ENCODE data around the gene FIS1.

The FIS1 gene

GRCh38 chr7:101241443-101242349, 3.2 kb downstream of the FIS1 start:
- peaks cover 34% of the 10 kb centered on the region for H3K4me1 Mint-ChIP-seq (ENCODE audit: low read depth)
- no peak for DNase-seq
- H3K27ac Mint-ChIP-seq = no peak overlapping the region
- no peak overlapping the region for H3K4me3 Mint-ChIP-seq
- no peaks in the 10 kb centered on the region for H3K27me3 Mint-ChIP-seq
- H3K9me3 Mint-ChIP-seq = no peaks in the 10 kb centered on the region
- H3K36me3 Mint-ChIP-seq (ENCODE audit: low read depth) = peaks cover 81% of the 10 kb centered on the region

GRCh38 chr7:101241015-101241363, 3.9 kb downstream of the FIS1 start:
- Mint-ChIP-seq H3K4me3 (no peak overlapping the region), H3K9me3 (no peaks in the 10 kb centered on the region), H3K36me3 (ENCODE audit: low read depth) (peaks cover 84% of the 10 kb centered on the region), H3K27ac (no peak overlapping the region), H3K4me1 (ENCODE audit: low read depth) (peaks cover 32% of the 10 kb centered on the region), H3K27me3 (no peaks in the 10 kb centered on the region)
- DNase-seq = no peak

- DNase-seq = no peak
- Mint-ChIP-seq H3K36me3 (ENCODE audit: low read depth) (peaks cover 79% of the 10 kb centered on the region), H3K4me1 (ENCODE audit: low read depth) (peaks cover 26% of the 10 kb centered on the region), H3K4me3 (no peak overlapping the region), H3K9me3 (no peaks in the 10 kb centered on the region), H3K27ac (no peak overlapping the region), H3K27me3 (no peaks in the 10 kb centered on the region)
These were observed 4.5 kb downstream of the FIS1 start for GRCh38 chr7:101240226-101241014.

GRCh38 chr7:101239951-101240220, 5.0 kb downstream of the FIS1 start:
- DNase-seq = no peak
- H3K4me1 Mint-ChIP-seq (ENCODE audit: low read depth) = peaks cover 21% of the 10 kb centered on the region
- H3K27me3 Mint-ChIP-seq = no peaks in the 10 kb centered on the region
- H3K27ac Mint-ChIP-seq = no peak overlapping the region
- no peaks in the 10 kb centered on the region for H3K9me3 Mint-ChIP-seq
- peaks cover 73% of the 10 kb centered on the region for H3K36me3 Mint-ChIP-seq (ENCODE audit: low read depth)
- no peak overlapping the region for H3K4me3 Mint-ChIP-seq

GRCh38 chr7:101239191-101239950, 5.5 kb downstream of the FIS1 start:
- Mint-ChIP-seq H3K27ac (no peak overlapping the region), H3K9me3 (no peaks in the 10 kb centered on the region)

GRCh38 chr7:101238226-101239182, 6.4 kb downstream of the FIS1 start:
- peaks cover 15% of the 10 kb centered on the region for H3K4me1 Mint-ChIP-seq (ENCODE audit: low read depth)
- H3K4me3 Mint-ChIP-seq = no peak overlapping the region
- H3K27ac Mint-ChIP-seq = peak overlapping the region; percentile 38

More at GRCh38 chr7:101239191-101239950, 5.5 kb downstream of the FIS1 start:
- Mint-ChIP-seq H3K4me3 (no peak overlapping the region), H3K27me3 (no peaks in the 10 kb centered on the region), H3K4me1 (ENCODE audit: low read depth) (peaks cover 21% of the 10 kb centered on the region), H3K36me3 (ENCODE audit: low read depth) (peaks cover 69% of the 10 kb centered on the region)
- no peak for DNase-seq

GRCh38 chr7:101237206-101238067, 7.4 kb downstream of the FIS1 start, which contains the start of gene CLDN15:
CLDN15 (minus strand) TSS chr7:101237802; CDS start chr7:101237581, 221 bp downstream.
- Mint-ChIP-seq H3K36me3 (ENCODE audit: low read depth) (peaks cover 54% of the 10 kb centered on the region), H3K4me3 (no peak within 1 kb of the TSS), H3K27ac (peak within 1 kb of the TSS; percentile 38), H3K9me3 (no peaks in the 10 kb centered on the region), H3K27me3 (no peaks in the 10 kb centered on the region), H3K4me1 (ENCODE audit: low read depth) (peaks cover 6% of the 10 kb centered on the region)
- no peak for DNase-seq

More at GRCh38 chr7:101238226-101239182, 6.4 kb downstream of the FIS1 start:
- H3K9me3 Mint-ChIP-seq = no peaks in the 10 kb centered on the region
- peaks cover 60% of the 10 kb centered on the region for H3K36me3 Mint-ChIP-seq (ENCODE audit: low read depth)
- H3K27me3 Mint-ChIP-seq = no peaks in the 10 kb centered on the region
- no peak for DNase-seq

- Mint-ChIP-seq H3K4me3 (no peak overlapping the region), H3K9me3 (no peaks in the 10 kb centered on the region), H3K36me3 (ENCODE audit: low read depth) (peaks cover 53% of the 10 kb centered on the region), H3K4me1 (ENCODE audit: low read depth) (peaks cover 4% of the 10 kb centered on the region), H3K27ac (no peak overlapping the region), H3K27me3 (no peaks in the 10 kb centered on the region)
- no peak for DNase-seq
These were observed 8.5 kb downstream of the FIS1 start for GRCh38 chr7:101236292-101236835.

GRCh38 chr7:101235522-101235921, 9.4 kb downstream of the FIS1 start:
- DNase-seq = no peak
- H3K27ac Mint-ChIP-seq = no peak overlapping the region
- peaks cover 50% of the 10 kb centered on the region for H3K36me3 Mint-ChIP-seq (ENCODE audit: low read depth)
- H3K9me3 Mint-ChIP-seq = no peaks in the 10 kb centered on the region
- peaks cover 2% of the 10 kb centered on the region for H3K4me1 Mint-ChIP-seq (ENCODE audit: low read depth)
- H3K27me3 Mint-ChIP-seq = no peaks in the 10 kb centered on the region
- H3K4me3 Mint-ChIP-seq = no peak overlapping the region

- Mint-ChIP-seq H3K9me3 (no peaks in the 10 kb centered on the region), H3K36me3 (ENCODE audit: low read depth) (peaks cover 48% of the 10 kb centered on the region), H3K27me3 (no peaks in the 10 kb centered on the region), H3K4me3 (no peak overlapping the region), H3K27ac (no peak overlapping the region), H3K4me1 (ENCODE audit: low read depth) (peaks cover 2% of the 10 kb centered on the region)
- DNase-seq = no peak
These were observed 9.8 kb downstream of the FIS1 start for GRCh38 chr7:101235050-101235449.

GRCh38 chr7:101234636-101235035, 10.2 kb downstream of the FIS1 start:
- DNase-seq = no peak
- H3K36me3 Mint-ChIP-seq (ENCODE audit: low read depth) = peaks cover 47% of the 10 kb centered on the region
- H3K27ac Mint-ChIP-seq = no peak overlapping the region
- H3K27me3 Mint-ChIP-seq = no peaks in the 10 kb centered on the region
- peaks cover 2% of the 10 kb centered on the region for H3K4me1 Mint-ChIP-seq (ENCODE audit: low read depth)
- no peaks in the 10 kb centered on the region for H3K9me3 Mint-ChIP-seq
- H3K4me3 Mint-ChIP-seq = no peak overlapping the region

GRCh38 chr7:101233907-101234547, 10.9 kb downstream of the FIS1 start:
- Mint-ChIP-seq H3K4me1 (ENCODE audit: low read depth) (peaks cover 2% of the 10 kb centered on the region), H3K36me3 (ENCODE audit: low read depth) (peaks cover 46% of the 10 kb centered on the region), H3K4me3 (no peak overlapping the region), H3K27me3 (no peaks in the 10 kb centered on the region), H3K9me3 (no peaks in the 10 kb centered on the region), H3K27ac (no peak overlapping the region)
- no peak for DNase-seq

All from activated T-cell treated with anti-CD3 and anti-CD28 coated beads, Interleukin-2, amount 50 U/mL, for 24 hours (primary cell).